HL-60 (cell line): ENCODE measurements around the gene NEK11.

ENCODE experiments used
- DNase-seq, 2 experiments: peaks; one replicate each; pipeline ENCODE4 v3.0.0-alpha.2; 2010 to 2020; ENCODE audit warnings: low read depth in 1 of 2, low spot score in 1 of 2
- H3K27ac ChIP-seq: fragments of 250-450 bp; sonication (Bioruptor Pico); replicated peaks from 2 replicates; pipeline ENCODE4 v1.5.1; 2020; ENCODE audit warnings: mild to moderate bottlenecking, moderate library complexity
- H3K27me3 ChIP-seq: fragments of 250-450 bp; sonication (Bioruptor Pico); 2 replicates; pipeline ENCODE4 v1.5.1; 2021; ENCODE audit warnings: mild to moderate bottlenecking, moderate library complexity; ENCODE audit not compliant: insufficient read depth, poor library complexity, severe bottlenecking
- H3K4me3 ChIP-seq: replicated peaks from 2 replicates; pipeline ENCODE4 v1.5.1; 2011; ENCODE audit warnings: mild to moderate bottlenecking, control low read depth, low read length; ENCODE audit not compliant: insufficient read depth
- GABPA ChIP-seq: IDR thresholded peaks from 2 replicates; pipeline ENCODE4 v1.6.1; 2012; ENCODE audit warnings: low read depth
- POLR2AphosphoS5 ChIP-seq: IDR thresholded peaks from 2 replicates; pipeline ENCODE4 v1.6.1; 2012; ENCODE audit warnings: low read depth
- REST ChIP-seq: IDR thresholded peaks from 2 replicates; pipeline ENCODE4 v1.6.1; 2012; ENCODE audit warnings: low read depth; ENCODE audit not compliant: insufficient replicate concordance
- SPI1 ChIP-seq: IDR thresholded peaks from 2 replicates; pipeline ENCODE4 v1.6.1; 2012; ENCODE audit warnings: low read depth, mild to moderate bottlenecking, borderline replicate concordance
- long read RNA-seq: library from polyadenylated mRNA; unstranded; transcript quantifications from one replicate; pipeline ENCODE4 v2.0.0, GENCODE V29; 2020
- TF ChIP-seq, protein P1 (sequence below): IDR thresholded peaks from one replicate; pipeline ENCODE4 v1.5.1; 2011; ENCODE audit warnings: low read length, control low read depth, inconsistent platforms; ENCODE audit not compliant: insufficient read depth

NEK11 gene
- long read RNA-seq, partial matches to known transcripts, result 1 of 9 reads
- long read RNA-seq, other reads (novel, unspliced or antisense), result 6 of 9 reads

DNA sequence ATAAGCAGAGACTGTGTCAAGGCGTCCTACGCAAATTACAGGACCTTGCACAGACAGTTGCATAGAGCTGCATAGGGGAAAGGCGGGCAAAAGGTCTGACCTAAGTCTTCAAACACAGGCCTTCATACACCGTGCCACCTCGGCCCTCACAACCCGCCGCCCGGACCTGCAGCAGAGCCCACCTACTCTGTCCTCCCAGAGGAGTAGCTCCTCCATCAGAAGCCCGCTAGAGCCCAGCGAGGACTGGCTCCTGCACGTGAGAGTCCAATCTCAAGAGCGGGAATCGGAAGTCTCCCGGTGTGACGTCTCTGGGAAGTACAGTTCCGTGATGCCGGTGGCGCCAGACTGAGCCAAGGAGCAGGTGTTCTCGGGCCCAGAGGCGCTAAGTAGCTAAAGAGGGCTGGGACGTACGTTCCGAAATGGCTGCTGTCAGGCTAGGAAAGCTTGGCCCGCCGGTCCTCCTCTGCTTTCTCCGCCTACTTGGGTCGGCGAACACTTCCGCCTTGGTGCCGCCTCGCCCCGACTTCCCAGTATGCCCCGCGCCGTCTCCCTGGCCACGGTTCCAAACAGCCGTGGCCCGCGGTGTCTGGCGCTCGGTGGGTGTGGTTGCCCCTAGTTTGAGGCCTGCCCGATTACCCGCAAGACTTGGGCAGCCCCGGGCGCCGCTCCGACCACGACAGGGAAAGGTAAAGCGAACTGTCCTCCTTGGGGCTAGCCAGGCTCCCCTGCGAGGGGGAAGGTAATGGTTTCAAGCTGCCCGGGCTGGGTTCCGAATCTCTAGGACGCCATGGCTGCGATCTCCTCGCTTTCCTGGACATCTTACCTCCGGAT lies at the start of gene NEK11, which contains the start of gene ASTE1:
Gene NEK11 (plus strand): TSS at position 557 of the 831 bp plus-strand sequence. CDS start 2,832 bp downstream, outside the sequence.
Gene ASTE1 (minus strand): TSS at position 505 of the 831 bp plus-strand sequence. CDS start 1,519 bp downstream, outside the sequence.
- H3K4me3 ChIP-seq, result peak within 1 kb of the TSS; percentile 63
- H3K27ac ChIP-seq, result peak within 1 kb of the TSS; percentile 87
- DNase-seq, result peak; percentile 67 to 88
- no peaks in the 10 kb centered on the region for H3K27me3 ChIP-seq
- TF ChIP-seq REST (peak; percentile 37), GABPA (peak; percentile 38), SPI1 (peak; percentile 65; the same call in 1 of the 2 replicates), POLR2AphosphoS5 (peak; percentile 86)
- TF ChIP-seq, protein P1, sequence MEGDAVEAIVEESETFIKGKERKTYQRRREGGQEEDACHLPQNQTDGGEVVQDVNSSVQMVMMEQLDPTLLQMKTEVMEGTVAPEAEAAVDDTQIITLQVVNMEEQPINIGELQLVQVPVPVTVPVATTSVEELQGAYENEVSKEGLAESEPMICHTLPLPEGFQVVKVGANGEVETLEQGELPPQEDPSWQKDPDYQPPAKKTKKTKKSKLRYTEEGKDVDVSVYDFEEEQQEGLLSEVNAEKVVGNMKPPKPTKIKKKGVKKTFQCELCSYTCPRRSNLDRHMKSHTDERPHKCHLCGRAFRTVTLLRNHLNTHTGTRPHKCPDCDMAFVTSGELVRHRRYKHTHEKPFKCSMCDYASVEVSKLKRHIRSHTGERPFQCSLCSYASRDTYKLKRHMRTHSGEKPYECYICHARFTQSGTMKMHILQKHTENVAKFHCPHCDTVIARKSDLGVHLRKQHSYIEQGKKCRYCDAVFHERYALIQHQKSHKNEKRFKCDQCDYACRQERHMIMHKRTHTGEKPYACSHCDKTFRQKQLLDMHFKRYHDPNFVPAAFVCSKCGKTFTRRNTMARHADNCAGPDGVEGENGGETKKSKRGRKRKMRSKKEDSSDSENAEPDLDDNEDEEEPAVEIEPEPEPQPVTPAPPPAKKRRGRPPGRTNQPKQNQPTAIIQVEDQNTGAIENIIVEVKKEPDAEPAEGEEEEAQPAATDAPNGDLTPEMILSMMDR, result no peak

GRCh38 chr3:130979117-130979516 lies 47.6 kb upstream of the NEK11 start:
- no peak for TF ChIP-seq SPI1
- no peak for TF ChIP-seq REST
- TF ChIP-seq, protein P1, result no peak
- TF ChIP-seq POLR2AphosphoS5, result no peak
- Histone ChIP-seq H3K27ac (no peak overlapping the region), H3K4me3 (no peak overlapping the region), H3K27me3 (no peaks in the 10 kb centered on the region)
- no peak for DNase-seq

GRCh38 chr3:130981469-130981868 lies 45.2 kb upstream of the NEK11 start:
- no peak for DNase-seq
- TF ChIP-seq, protein P1, result no peak
- TF ChIP-seq GABPA (no peak), POLR2AphosphoS5 (no peak), REST (no peak), SPI1 (no peak)
- Histone ChIP-seq H3K27ac (no peak overlapping the region), H3K27me3 (no peaks in the 10 kb centered on the region), H3K4me3 (no peak overlapping the region)
